Measurements from ENCODE around the gene ORAI2.
"Not testable (repeated sequence)": the region's sequence is repeated elsewhere in the genome, so short reads cannot be mapped to it uniquely, and the experiment has no call there.

Gene ORAI2

GRCh38 chr7:102479982-102480637 is 46.7 kb downstream of the ORAI2 start:
- not testable (repeated sequence) for DNase-seq (ENCODE audit: insufficient read length, low spot score); FAIRE-seq

- FAIRE-seq; DNase-seq (ENCODE audit: insufficient read length, low spot score): not testable (repeated sequence)
These were observed 48.6 kb downstream of the ORAI2 start for GRCh38 chr7:102481962-102482361.

- not testable (repeated sequence) for DNase-seq (ENCODE audit: insufficient read length, low spot score); FAIRE-seq
These were observed 50.9 kb downstream of the ORAI2 start for GRCh38 chr7:102484317-102484716.

GRCh38 chr7:102490529-102491075 is 57.2 kb downstream of the ORAI2 start:
- not testable (repeated sequence) for DNase-seq (ENCODE audit: insufficient read length, low spot score)
- peak; percentile 98 for FAIRE-seq

GRCh38 chr7:102493220-102493935 is 60.0 kb downstream of the ORAI2 start:
- not testable (repeated sequence) for FAIRE-seq

GRCh38 chr7:102494026-102494425 is 60.7 kb downstream of the ORAI2 start:
- FAIRE-seq; DNase-seq (ENCODE audit: insufficient read length, low spot score): not testable (repeated sequence)

More at GRCh38 chr7:102493220-102493935, 60.0 kb downstream of the ORAI2 start:
- not testable (repeated sequence) for DNase-seq (ENCODE audit: insufficient read length, low spot score)

GRCh38 chr7:102494473-102495149 is 61.2 kb downstream of the ORAI2 start:
- not testable (repeated sequence) for DNase-seq (ENCODE audit: insufficient read length, low spot score); FAIRE-seq

- not testable (repeated sequence) for FAIRE-seq; DNase-seq (ENCODE audit: insufficient read length, low spot score)
These were observed 63.5 kb downstream of the ORAI2 start for GRCh38 chr7:102496861-102497260.

GRCh38 chr7:102497308-102497707 is 63.9 kb downstream of the ORAI2 start:
- not testable (repeated sequence) for FAIRE-seq; DNase-seq (ENCODE audit: insufficient read length, low spot score)

- FAIRE-seq; DNase-seq (ENCODE audit: insufficient read length, low spot score): not testable (repeated sequence)
These were observed 64.9 kb downstream of the ORAI2 start for GRCh38 chr7:102498321-102498720.

GRCh38 chr7:102503141-102503540 is 69.8 kb downstream of the ORAI2 start:
- FAIRE-seq; DNase-seq (ENCODE audit: insufficient read length, low spot score): not testable (repeated sequence)

- not testable (repeated sequence) for DNase-seq (ENCODE audit: insufficient read length, low spot score); FAIRE-seq
These were observed 72.2 kb downstream of the ORAI2 start for GRCh38 chr7:102505298-102506185.

Measured in H54 (cell line).